IMR-90 (cell line): ENCODE data around the gene FAT1. TPM values are rescaled to one million over a fixed set of nuclear protein-coding genes. Genes with fewer than 3 reads are reported as not detected.

Experiments
- ATAC-seq: fragments of 200-7000 bp; cut with Tn5 transposase; 2 replicates; pipeline ENCODE4 v1.9.1; 2020; ENCODE audit warnings: low read depth, mild to moderate bottlenecking, moderate library complexity
- BruUV-seq: library from RNA; stranded (reverse); fragments of 400-500 nt; replicated peaks from 2 replicates; lab custom pipeline; 2021; lab: Mats Ljungman, UMichigan
- CTCF ChIA-PET: fragments of 300-600 bp; formaldehyde crosslinking; extraction: SDS; loops from one replicate; lab custom pipeline; 2021; ENCODE audit warnings: antibody characterized with exemption; lab: Yijun Ruan, JAX
- POLR2A ChIA-PET: fragments of 300-600 bp; sonication (Branson Sonifier 250); formaldehyde crosslinking; loops from one replicate; lab custom pipeline; 2022; ENCODE audit warnings: antibody characterized with exemption; ENCODE audit not compliant: unreplicated experiment; lab: Charles Lee
- DNase-seq: peaks from one replicate; pipeline ENCODE4 v3.0.0; 2013
- H2AFZ ChIP-seq: replicated peaks from 2 replicates; pipeline ENCODE3; 2013; ENCODE audit warnings: low read length, mild to moderate bottlenecking; ENCODE audit not compliant: poor library complexity
- H2AK5ac ChIP-seq: 2 replicates; pipeline ENCODE4 v1.6.1; 2013; ENCODE audit warnings: low read depth, low read length, inconsistent platforms
- H2AK9ac ChIP-seq: replicated peaks from 2 replicates; pipeline ENCODE3; 2013; ENCODE audit warnings: mild to moderate bottlenecking, low read depth, low read length, moderate library complexity; ENCODE audit not compliant: poor library complexity
- H2BK120ac ChIP-seq: 2 replicates; pipeline ENCODE4 v1.6.1; 2013; ENCODE audit warnings: low read depth, low read length, inconsistent platforms
- H2BK15ac ChIP-seq: 3 replicates; pipeline ENCODE4 v1.6.1; 2013; ENCODE audit warnings: low read depth, low read length, inconsistent platforms
- H2BK20ac ChIP-seq: 2 replicates; pipeline ENCODE4 v1.6.1; 2013; ENCODE audit warnings: low read depth, mild to moderate bottlenecking, inconsistent platforms, low read length, moderate library complexity
- H2BK5ac ChIP-seq: 2 replicates; pipeline ENCODE4 v1.6.1; 2013; ENCODE audit warnings: mild to moderate bottlenecking, low read depth, low read length, inconsistent platforms; ENCODE audit not compliant: poor library complexity, severe bottlenecking
- H3K14ac ChIP-seq: replicated peaks from 2 replicates; pipeline ENCODE4 v1.6.1; 2013; ENCODE audit warnings: low read depth, low read length, inconsistent platforms
- H3K18ac ChIP-seq: 2 replicates; pipeline ENCODE4 v1.6.1; 2013; ENCODE audit warnings: low read depth, low read length, control low read depth
- H3K23ac ChIP-seq: 2 replicates; pipeline ENCODE4 v1.6.1; 2013; ENCODE audit warnings: low read depth, low read length, inconsistent platforms
- H3K27ac ChIP-seq: 2 replicates; pipeline ENCODE4 v1.5.1; 2013; ENCODE audit warnings: mild to moderate bottlenecking, control low read depth, low read length; ENCODE audit not compliant: insufficient read depth
- H3K27me3 ChIP-seq: 2 replicates; pipeline ENCODE4 v1.6.1; 2013; ENCODE audit warnings: low read length; ENCODE audit not compliant: control insufficient read depth, insufficient read depth
- H3K36me3 ChIP-seq: 2 replicates; pipeline ENCODE4 v1.6.1; 2013; ENCODE audit warnings: low read length, mixed read lengths; ENCODE audit not compliant: control insufficient read depth, insufficient read depth
- H3K4ac ChIP-seq: 2 replicates; pipeline ENCODE4 v1.6.1; 2013; ENCODE audit warnings: low read depth, low read length, inconsistent platforms
- H3K4me1 ChIP-seq: 2 replicates; pipeline ENCODE4 v1.6.1; 2013; ENCODE audit warnings: low read length, mixed read lengths; ENCODE audit not compliant: control insufficient read depth, insufficient read depth
- H3K4me2 ChIP-seq: 2 replicates; pipeline ENCODE4 v1.6.1; 2013; ENCODE audit warnings: low read depth, mild to moderate bottlenecking, control low read depth, low read length, moderate library complexity
- H3K4me3 ChIP-seq: 2 replicates; pipeline ENCODE4 v1.5.1; 2013; ENCODE audit warnings: low read depth, mild to moderate bottlenecking, control low read depth, low read length, moderate library complexity; ENCODE audit not compliant: insufficient read depth
- H3K56ac ChIP-seq: 2 replicates; pipeline ENCODE4 v1.6.1; 2013; ENCODE audit warnings: low read length, inconsistent platforms; ENCODE audit not compliant: insufficient read depth; ENCODE audit errors: extremely low read depth
- H3K79me1 ChIP-seq, 2 experiments: 2 replicates each; pipeline ENCODE4 v1.6.1; 2013; ENCODE audit warnings: low read length in 2 of 2, inconsistent platforms in 1 of 2, low read depth in 1 of 2
- H3K9ac ChIP-seq: 2 replicates; pipeline ENCODE4 v1.6.1; 2013; ENCODE audit warnings: low read depth, low read length, control low read depth
- H3K9me1 ChIP-seq: 2 replicates; pipeline ENCODE4 v1.6.1; 2013; ENCODE audit warnings: low read length, inconsistent platforms; ENCODE audit not compliant: insufficient read depth
- H3K9me3 ChIP-seq: 2 replicates; pipeline ENCODE4 v1.6.1; 2013; ENCODE audit warnings: low read length; ENCODE audit not compliant: control insufficient read depth, insufficient read depth
- H4K20me1 ChIP-seq: 2 replicates; pipeline ENCODE4 v1.6.1; 2013; ENCODE audit warnings: low read length, inconsistent platforms; ENCODE audit not compliant: insufficient read depth
- H4K5ac ChIP-seq: 2 replicates; pipeline ENCODE4 v1.6.1; 2013; ENCODE audit warnings: mild to moderate bottlenecking, low read depth, low read length, control low read depth
- H4K8ac ChIP-seq, 2 experiments: 2 replicates each; pipeline ENCODE4 v1.6.1; 2013; ENCODE audit warnings: low read depth in 2 of 2, low read length in 2 of 2, control low read depth in 1 of 2, inconsistent platforms in 1 of 2
- H4K91ac ChIP-seq: 2 replicates; pipeline ENCODE4 v1.6.1; 2013; ENCODE audit warnings: low read depth, low read length, inconsistent platforms; ENCODE audit not compliant: insufficient read depth
- BHLHE40 ChIP-seq: fragments of 150-350 bp; IDR thresholded peaks from 2 replicates; pipeline ENCODE4 v1.6.1; 2016; ENCODE audit warnings: mild to moderate bottlenecking, low read depth, low read length
- CEBPB ChIP-seq: IDR thresholded peaks from 2 replicates; pipeline ENCODE4 v1.6.1; 2012; ENCODE audit warnings: low read depth, low read length, improper control_type of control experiment
- CHD1 ChIP-seq: IDR thresholded peaks from 2 replicates; pipeline ENCODE4 v1.6.1; 2012; ENCODE audit warnings: low read depth, low read length, improper control_type of control experiment
- FOS ChIP-seq: fragments of 150-350 bp; IDR thresholded peaks from 2 replicates; pipeline ENCODE4 v1.6.1; 2016; ENCODE audit warnings: low read depth, low read length
- MAFK ChIP-seq: IDR thresholded peaks from 2 replicates; pipeline ENCODE4 v1.6.1; 2012; ENCODE audit warnings: low read depth, low read length, improper control_type of control experiment
- MXI1 ChIP-seq: IDR thresholded peaks from 2 replicates; pipeline ENCODE4 v1.6.1; 2012; ENCODE audit warnings: low read depth, mild to moderate bottlenecking, low read length, moderate library complexity, borderline replicate concordance
- NFE2L2 ChIP-seq: fragments of 150-350 bp; IDR thresholded peaks from 2 replicates; pipeline ENCODE4 v1.6.1; 2016; ENCODE audit warnings: low read depth, mild to moderate bottlenecking, low read length
- POLR2A ChIP-seq: IDR thresholded peaks from 2 replicates; pipeline ENCODE4 v1.6.1; 2012; ENCODE audit warnings: mild to moderate bottlenecking, low read depth, low read length
- WGBS, 2 experiments: methylation state at CpG; one replicate each; pipeline versions ENCODE4 v1.1.5 to v1.1.7; 2013; ENCODE audit warnings: missing lambda C conversion rate in 2 of 2; ENCODE audit not compliant: insufficient read length in 1 of 2; ENCODE audit errors: extremely low coverage in 2 of 2; 5-methylcytosine and 5-hydroxymethylcytosine counted together
- dilution Hi-C: fragments of 300-500 bp; cut with HindIII; formaldehyde crosslinking; loops from one replicate; pipeline ENCODE4 v1.14.3; 2018; ENCODE audit warnings: low sequenced_read_pairs; ENCODE audit not compliant: unreplicated experiment
- in situ Hi-C: fragments of 300-500 bp; cut with MboI; formaldehyde crosslinking; loops from 3 replicates; pipeline ENCODE4 v1.14.3; 2019; ENCODE audit warnings: low sequenced_read_pairs, inconsistent platforms, mixed read lengths
- intact Hi-C: fragments of 100-400 bp; cut with micrococcal nuclease; formaldehyde crosslinking; loops from 2 replicates; pipeline ENCODE4 v1.10.0; 2022
- polyA plus RNA-seq, 3 experiments: library from polyadenylated mRNA; depleted of rRNA; stranded (reverse); fragments of >200 nt; gene quantifications; 2 replicates each; pipeline ENCODE4 v1.2.3, GENCODE V29; 2012; ENCODE audit warnings: low replicate concordance in 1 of 3
- total RNA-seq: library from RNA; depleted of rRNA; stranded (reverse); fragments of >200 nt; gene quantifications from 2 replicates; pipeline ENCODE4 v1.2.3, GENCODE V29; 2012
- TF ChIP-seq, protein P1 (sequence below): fragments of 150-350 bp; IDR thresholded peaks from 2 replicates; pipeline ENCODE4 v1.6.1; 2017; ENCODE audit warnings: mild to moderate bottlenecking, antibody characterized with exemption, low read length, low read depth
- TF ChIP-seq, protein P2 (sequence below): conservative IDR thresholded peaks from 2 replicates; pipeline ENCODE4 v1.5.1; 2012; ENCODE audit warnings: mild to moderate bottlenecking, low read depth, low read length, improper control_type of control experiment

Gene FAT1
- total and polyA plus RNA-seq, 2 of the 4 experiments (the other 2 are of a cell fraction) = 156 to 519 TPM

- Histone ChIP-seq H3K36me3 (peaks cover 49% of the 10 kb centered on the region), H3K18ac (no peak overlapping the region; the same call in 1 of the 2 replicates), H3K4me2 (peak overlapping the region; percentile 55; the same call in 1 of the 2 replicates), H3K79me1 (peaks cover 33 to 74% of the 10 kb centered on the region in 2 experiments), H3K4ac (no peak overlapping the region), H2AFZ (no peak overlapping the region), H2BK20ac (no peak overlapping the region), H3K9me1 (peaks cover 17% of the 10 kb centered on the region), H4K5ac (no peak overlapping the region), H2AK5ac (peak overlapping the region; percentile 62; the same call in 1 of the 2 replicates), H3K56ac (no peak overlapping the region), H4K91ac (no peak overlapping the region), H3K4me3 (no peak overlapping the region), H2BK15ac (no peak overlapping the region), H4K8ac (no peak overlapping the region), H3K9ac (no peak overlapping the region), H2BK120ac (no peak overlapping the region), H3K9me3 (no peaks in the 10 kb centered on the region), H3K27ac (peak overlapping the region; percentile 13; the same call in 1 of the 2 replicates), H3K4me1 (peaks cover 13% of the 10 kb centered on the region), H2BK5ac (peak overlapping the region; percentile 12), H3K27me3 (no peaks in the 10 kb centered on the region), H3K23ac (no peak overlapping the region), H2AK9ac (no peak overlapping the region), H4K20me1 (peaks cover 72% of the 10 kb centered on the region), H3K14ac (no peak overlapping the region)
- peak; percentile 42 for ATAC-seq
- no TSS peak for BruUV-seq
- POLR2A ChIA-PET = no interaction called here
- in situ Hi-C loops (no loop called here), dilution Hi-C loops (no loop called here), intact Hi-C loops (no loop called here)
- CTCF ChIA-PET = interaction anchor here (0.6 kb wide), 1 partner anchor 68 kb away, joined by 4 read pairs; no protein-coding TSS in a partner anchor
- WGBS, 2 experiments = no CpG with 5 or more reads among the region's 14 CpGs
- TF ChIP-seq, protein P1, sequence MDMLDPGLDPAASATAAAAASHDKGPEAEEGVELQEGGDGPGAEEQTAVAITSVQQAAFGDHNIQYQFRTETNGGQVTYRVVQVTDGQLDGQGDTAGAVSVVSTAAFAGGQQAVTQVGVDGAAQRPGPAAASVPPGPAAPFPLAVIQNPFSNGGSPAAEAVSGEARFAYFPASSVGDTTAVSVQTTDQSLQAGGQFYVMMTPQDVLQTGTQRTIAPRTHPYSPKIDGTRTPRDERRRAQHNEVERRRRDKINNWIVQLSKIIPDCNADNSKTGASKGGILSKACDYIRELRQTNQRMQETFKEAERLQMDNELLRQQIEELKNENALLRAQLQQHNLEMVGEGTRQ = no peak
- TF ChIP-seq CEBPB (peak; percentile 92), FOS (peak; percentile 97), MXI1 (no peak), CHD1 (no peak), POLR2A (no peak), NFE2L2 (peak; percentile 83), BHLHE40 (peak; percentile 47; the same call in 1 of the 2 replicates), MAFK (peak; percentile 30; the same call in 1 of the 2 replicates)
- TF ChIP-seq, protein P2, sequence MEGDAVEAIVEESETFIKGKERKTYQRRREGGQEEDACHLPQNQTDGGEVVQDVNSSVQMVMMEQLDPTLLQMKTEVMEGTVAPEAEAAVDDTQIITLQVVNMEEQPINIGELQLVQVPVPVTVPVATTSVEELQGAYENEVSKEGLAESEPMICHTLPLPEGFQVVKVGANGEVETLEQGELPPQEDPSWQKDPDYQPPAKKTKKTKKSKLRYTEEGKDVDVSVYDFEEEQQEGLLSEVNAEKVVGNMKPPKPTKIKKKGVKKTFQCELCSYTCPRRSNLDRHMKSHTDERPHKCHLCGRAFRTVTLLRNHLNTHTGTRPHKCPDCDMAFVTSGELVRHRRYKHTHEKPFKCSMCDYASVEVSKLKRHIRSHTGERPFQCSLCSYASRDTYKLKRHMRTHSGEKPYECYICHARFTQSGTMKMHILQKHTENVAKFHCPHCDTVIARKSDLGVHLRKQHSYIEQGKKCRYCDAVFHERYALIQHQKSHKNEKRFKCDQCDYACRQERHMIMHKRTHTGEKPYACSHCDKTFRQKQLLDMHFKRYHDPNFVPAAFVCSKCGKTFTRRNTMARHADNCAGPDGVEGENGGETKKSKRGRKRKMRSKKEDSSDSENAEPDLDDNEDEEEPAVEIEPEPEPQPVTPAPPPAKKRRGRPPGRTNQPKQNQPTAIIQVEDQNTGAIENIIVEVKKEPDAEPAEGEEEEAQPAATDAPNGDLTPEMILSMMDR = no peak
- peak; percentile 89 for DNase-seq
Observed at GRCh38 chr4:186643501-186644310, 80.0 kb downstream of the FAT1 start.
